NCI-H460 (cell line): ENCODE results near the gene TSPAN1. TPM values are rescaled to one million over a fixed set of nuclear protein-coding genes. Genes with fewer than 3 reads are reported as not detected.

ENCODE experiments used
- DNase-seq: peaks from one replicate; pipeline ENCODE4 v3.0.0-alpha.2; 2016; ENCODE audit warnings: low read depth; ENCODE audit errors: extremely low read depth
- total RNA-seq: library from RNA; depleted of rRNA; stranded (reverse); fragments of >200 nt; shearing (Covaris generic); gene quantifications from 2 replicates; pipeline ENCODE4 v1.2.3, GENCODE V29; 2014

Gene TSPAN1
- total RNA-seq, 1 experiment from 2014 or later: 0.07 TPM

- DNase-seq: no peak
Measured at GRCh38 chr1:46186076-46186475, 11.2 kb downstream of the TSPAN1 start.

- DNase-seq: no peak
Measured at GRCh38 chr1:46187106-46187869, 12.4 kb downstream of the TSPAN1 start.

GRCh38 chr1:46188295-46189030, 13.6 kb downstream of the TSPAN1 start:
- no peak for DNase-seq

GRCh38 chr1:46190539-46190938, 15.7 kb downstream of the TSPAN1 start:
- DNase-seq: no peak

GRCh38 chr1:46191033-46191701, 16.3 kb downstream of the TSPAN1 start:
- DNase-seq: no peak

- no peak for DNase-seq
Measured at GRCh38 chr1:46192171-46192570, 17.3 kb downstream of the TSPAN1 start.

- DNase-seq: no peak
Measured at GRCh38 chr1:46193285-46193684, 18.4 kb downstream of the TSPAN1 start.

- DNase-seq: no peak
Measured at GRCh38 chr1:46193984-46194570, 19.2 kb downstream of the TSPAN1 start.

GRCh38 chr1:46194641-46195193, 19.8 kb downstream of the TSPAN1 start:
- DNase-seq: no peak

- DNase-seq: no peak
Measured at GRCh38 chr1:46196609-46197008, 21.7 kb downstream of the TSPAN1 start.

GRCh38 chr1:46197560-46197963, 22.7 kb downstream of the TSPAN1 start:
- DNase-seq: no peak

GRCh38 chr1:46197964-46198811, 23.3 kb downstream of the TSPAN1 start, which contains the start of gene POMGNT1:
POMGNT1 (minus strand) TSS chr1:46198434; CDS start chr1:46197821, 613 bp downstream.
- peak; percentile 46 for DNase-seq

GRCh38 chr1:46199233-46199749, 24.4 kb downstream of the TSPAN1 start:
- DNase-seq: no peak

- no peak for DNase-seq
Measured at GRCh38 chr1:46203738-46204405, 29.0 kb downstream of the TSPAN1 start.

- no peak for DNase-seq
Measured at GRCh38 chr1:46204406-46204742, 29.5 kb downstream of the TSPAN1 start.

GRCh38 chr1:46205141-46205540, 30.3 kb downstream of the TSPAN1 start:
- no peak for DNase-seq

GRCh38 chr1:46205791-46206190, 30.9 kb downstream of the TSPAN1 start:
- DNase-seq: no peak

GRCh38 chr1:46206399-46206798, 31.5 kb downstream of the TSPAN1 start:
- DNase-seq: no peak

- no peak for DNase-seq
Measured at GRCh38 chr1:46210561-46210960, 35.7 kb downstream of the TSPAN1 start.
